Endodermal cell (in vitro differentiated cells): ENCODE results near the gene MIB1. TPM values are rescaled to one million over a fixed set of nuclear protein-coding genes. Genes with fewer than 3 reads are reported as not detected.

ENCODE experiments used
- DNase-seq: peaks from one replicate; pipeline ENCODE4 v3.0.0-alpha.2; 2017
- H3K27ac ChIP-seq: 2 replicates; pipeline ENCODE4 v1.5.1; 2013; ENCODE audit warnings: mild to moderate bottlenecking, low read depth, low read length, moderate library complexity
- H3K27me3 ChIP-seq: 2 replicates; pipeline ENCODE4 v1.6.1; 2013; ENCODE audit warnings: mild to moderate bottlenecking, low read length, moderate library complexity; ENCODE audit not compliant: insufficient read depth, control insufficient read depth, poor library complexity, severe bottlenecking
- H3K36me3 ChIP-seq: 2 replicates; pipeline ENCODE4 v1.7.0; 2013; ENCODE audit warnings: mild to moderate bottlenecking, low read length, moderate library complexity; ENCODE audit not compliant: control insufficient read depth, insufficient read depth
- H3K4me1 ChIP-seq: one replicate; pipeline ENCODE4 v1.7.0; 2013; ENCODE audit warnings: low read length; ENCODE audit not compliant: control insufficient read depth, insufficient read depth
- H3K4me3 ChIP-seq: 2 replicates; pipeline ENCODE4 v1.5.1; 2013; ENCODE audit warnings: mild to moderate bottlenecking, low read length, moderate library complexity
- H3K9ac ChIP-seq: 2 replicates; pipeline ENCODE4 v1.6.1; 2013; ENCODE audit warnings: mild to moderate bottlenecking, low read length, moderate library complexity; ENCODE audit not compliant: poor library complexity, severe bottlenecking; ENCODE audit errors: extremely low read depth
- H3K9me3 ChIP-seq: 2 replicates; pipeline ENCODE4 v1.6.1; 2013; ENCODE audit warnings: mild to moderate bottlenecking, low read length, moderate library complexity; ENCODE audit not compliant: control insufficient read depth
- H3K27ac Mint-ChIP-seq: 2 replicates; pipeline ENCODE4 v1.8.0; 2020; ENCODE audit warnings: mixed read lengths
- H3K27me3 Mint-ChIP-seq: 2 replicates; pipeline ENCODE4 v1.8.0; 2021; ENCODE audit warnings: mild to moderate bottlenecking, mixed read lengths; ENCODE audit not compliant: insufficient read depth
- H3K36me3 Mint-ChIP-seq: 2 replicates; pipeline ENCODE4 v1.8.0; 2020; ENCODE audit warnings: low read depth, mixed read lengths
- H3K4me1 Mint-ChIP-seq: 2 replicates; pipeline ENCODE4 v1.8.0; 2020; ENCODE audit warnings: mixed read lengths
- H3K4me3 Mint-ChIP-seq: 2 replicates; pipeline ENCODE4 v1.8.0; 2020; ENCODE audit warnings: mild to moderate bottlenecking, moderate library complexity, mixed read lengths
- H3K9me3 Mint-ChIP-seq: 2 replicates; pipeline ENCODE4 v1.8.0; 2020; ENCODE audit warnings: mild to moderate bottlenecking, mixed read lengths
- WGBS, 2 experiments: methylation state at CpG; one replicate each; pipeline versions ENCODE4 v1.1.5 to v1.1.7; 2013; ENCODE audit warnings: missing lambda C conversion rate in 2 of 2, mixed read lengths in 1 of 2; ENCODE audit not compliant: insufficient coverage in 1 of 2, insufficient read length in 1 of 2; 5-methylcytosine and 5-hydroxymethylcytosine counted together
- total RNA-seq, 2 donors: library from RNA; stranded (reverse); fragmentation: NEBNext Ultra II Directional in 1 of 2; extraction: Animal tissue kit (Norgen Biotek cat#: 25700) in 1 of 2; gene quantifications; 2 replicates in 1 of 2; 3 replicates in 1 of 2; pipeline ENCODE4 v1.2.1, GENCODE V29; 2021
- TF ChIP-seq, protein P1 (sequence below): fragments of 200-600 bp; sonication (generic); conservative IDR thresholded peaks from 2 replicates; pipeline ENCODE4 v1.5.0; 2021; ENCODE audit warnings: antibody characterized with exemption, mild to moderate bottlenecking

The MIB1 gene
- total RNA-seq, 2 donors from 2014 or later: 66.4 to 75.0 TPM

DNA sequence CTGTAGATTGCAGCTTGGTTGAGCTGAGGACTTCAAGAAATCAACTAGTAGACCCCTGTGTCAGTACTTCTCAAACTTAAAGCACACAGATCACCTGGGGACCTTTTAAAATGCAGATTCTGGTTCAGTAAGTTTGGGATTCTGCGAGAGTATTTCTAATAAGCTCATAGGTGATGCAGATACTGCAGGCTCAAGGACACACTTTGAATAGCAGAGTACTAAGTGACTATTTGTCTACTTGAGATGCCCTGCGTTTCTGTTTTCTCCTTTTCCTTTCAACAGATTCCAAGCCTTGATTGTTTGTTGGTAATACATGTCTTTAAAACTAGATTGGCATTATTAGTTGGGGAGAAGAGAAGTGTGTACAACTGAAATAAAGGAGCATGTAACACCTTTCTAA is 6.7 kb downstream of the MIB1 start:
- no peaks in the 10 kb centered on the region for H3K9me3 Mint-ChIP-seq
- H3K27me3 ChIP-seq: no peaks in the 10 kb centered on the region
- TF ChIP-seq, protein P1, sequence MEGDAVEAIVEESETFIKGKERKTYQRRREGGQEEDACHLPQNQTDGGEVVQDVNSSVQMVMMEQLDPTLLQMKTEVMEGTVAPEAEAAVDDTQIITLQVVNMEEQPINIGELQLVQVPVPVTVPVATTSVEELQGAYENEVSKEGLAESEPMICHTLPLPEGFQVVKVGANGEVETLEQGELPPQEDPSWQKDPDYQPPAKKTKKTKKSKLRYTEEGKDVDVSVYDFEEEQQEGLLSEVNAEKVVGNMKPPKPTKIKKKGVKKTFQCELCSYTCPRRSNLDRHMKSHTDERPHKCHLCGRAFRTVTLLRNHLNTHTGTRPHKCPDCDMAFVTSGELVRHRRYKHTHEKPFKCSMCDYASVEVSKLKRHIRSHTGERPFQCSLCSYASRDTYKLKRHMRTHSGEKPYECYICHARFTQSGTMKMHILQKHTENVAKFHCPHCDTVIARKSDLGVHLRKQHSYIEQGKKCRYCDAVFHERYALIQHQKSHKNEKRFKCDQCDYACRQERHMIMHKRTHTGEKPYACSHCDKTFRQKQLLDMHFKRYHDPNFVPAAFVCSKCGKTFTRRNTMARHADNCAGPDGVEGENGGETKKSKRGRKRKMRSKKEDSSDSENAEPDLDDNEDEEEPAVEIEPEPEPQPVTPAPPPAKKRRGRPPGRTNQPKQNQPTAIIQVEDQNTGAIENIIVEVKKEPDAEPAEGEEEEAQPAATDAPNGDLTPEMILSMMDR: no peak
- H3K27ac Mint-ChIP-seq: no peak overlapping the region
- no peaks in the 10 kb centered on the region for H3K36me3 ChIP-seq
- no peaks in the 10 kb centered on the region for H3K27me3 Mint-ChIP-seq
- H3K9ac ChIP-seq: no peak overlapping the region
- WGBS, 2 experiments: 72 to 82% methylated on average over 2 of the region's 2 CpGs
- H3K27ac ChIP-seq: no peak overlapping the region
- H3K36me3 Mint-ChIP-seq: peaks cover 10% of the 10 kb centered on the region
- peak overlapping the region; percentile 47 for H3K4me3 ChIP-seq
- H3K4me1 Mint-ChIP-seq: peaks cover 32% of the 10 kb centered on the region
- no peak overlapping the region for H3K4me3 Mint-ChIP-seq
- H3K9me3 ChIP-seq: no peaks in the 10 kb centered on the region
- H3K4me1 ChIP-seq: peaks cover 11% of the 10 kb centered on the region
- no peak for DNase-seq

DNA sequence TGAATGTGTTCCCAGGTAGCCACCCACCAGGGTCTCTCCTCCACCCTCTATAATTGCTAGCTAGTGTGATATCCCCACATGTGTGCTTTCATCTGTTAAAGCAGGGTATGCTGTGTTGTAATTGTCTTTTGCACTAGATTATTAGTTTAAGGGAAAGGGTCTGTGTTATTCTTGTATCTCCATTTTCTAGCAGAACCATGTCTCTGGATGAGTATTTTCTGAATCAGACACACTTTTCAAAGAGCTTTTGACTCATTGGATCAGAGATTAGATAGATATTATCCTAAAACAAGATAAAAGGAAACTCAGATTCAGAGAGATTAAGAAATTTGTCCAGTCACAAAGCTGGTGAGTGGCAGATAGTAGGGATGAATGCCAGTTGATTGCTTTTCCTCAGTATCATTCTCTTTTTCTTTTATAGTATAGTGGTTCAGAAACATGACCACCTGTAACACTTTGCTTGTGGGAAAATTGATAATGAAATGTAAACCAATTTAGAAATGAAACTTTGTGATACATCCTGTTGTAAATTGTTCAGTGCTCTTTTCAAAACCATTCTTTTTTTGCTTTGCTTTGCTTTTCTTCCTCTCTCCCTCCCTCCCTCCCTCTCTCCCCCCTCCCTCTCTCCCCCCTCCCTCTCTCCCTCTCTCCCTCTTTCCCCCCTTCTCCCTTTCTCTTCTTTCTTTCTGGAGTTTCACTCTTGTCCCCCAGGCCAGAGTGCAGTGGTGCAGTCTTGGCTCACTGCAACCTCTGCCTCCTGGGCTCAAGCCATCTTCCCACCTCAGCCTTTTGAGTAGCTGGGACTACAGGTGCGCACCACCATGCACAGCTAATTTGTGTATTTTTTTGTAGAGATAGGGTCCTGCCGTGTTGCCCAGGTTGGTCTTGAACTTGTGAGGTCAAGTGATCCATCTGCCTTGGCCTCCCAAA is 7.4 kb downstream of the MIB1 start:
- Mint-ChIP-seq H3K4me1 (peaks cover 33% of the 10 kb centered on the region), H3K9me3 (no peaks in the 10 kb centered on the region), H3K4me3 (no peak overlapping the region), H3K36me3 (peaks cover 9% of the 10 kb centered on the region), H3K27ac (peak overlapping the region; percentile 70), H3K27me3 (no peaks in the 10 kb centered on the region)
- Histone ChIP-seq H3K4me3 (peak overlapping the region; percentile 47), H3K9ac (no peak overlapping the region), H3K4me1 (peaks cover 11% of the 10 kb centered on the region), H3K27me3 (no peaks in the 10 kb centered on the region), H3K36me3 (no peaks in the 10 kb centered on the region), H3K27ac (no peak overlapping the region), H3K9me3 (no peaks in the 10 kb centered on the region)
- WGBS, 2 experiments: 100% methylated on average over 1 to 2 of the region's 2 CpGs
- no peak for DNase-seq
- TF ChIP-seq, protein P1: no peak

DNA sequence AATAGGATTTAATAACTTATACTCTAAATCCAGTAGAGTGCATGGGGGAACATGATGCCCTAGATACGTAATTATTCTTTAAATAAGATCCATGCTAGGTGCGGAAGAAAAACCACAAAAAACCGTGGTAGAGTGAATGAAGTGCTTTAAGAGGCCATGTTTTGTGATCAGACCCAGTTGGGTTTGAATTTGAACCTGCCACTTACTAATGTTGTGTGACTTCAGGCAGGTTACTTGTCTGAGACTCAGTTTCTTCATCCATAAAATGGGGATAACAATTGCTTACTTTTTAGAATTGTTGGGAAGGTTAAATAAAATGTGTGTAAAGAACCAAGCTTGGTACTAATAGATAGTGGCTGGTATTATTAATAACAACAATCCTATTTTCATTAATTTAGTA is 17.2 kb downstream of the MIB1 start:
- Mint-ChIP-seq H3K4me1 (peaks cover 45% of the 10 kb centered on the region), H3K36me3 (no peaks in the 10 kb centered on the region), H3K9me3 (no peaks in the 10 kb centered on the region), H3K4me3 (no peak overlapping the region), H3K27ac (no peak overlapping the region), H3K27me3 (no peaks in the 10 kb centered on the region)
- 99 to 100% methylated on average over 3 of the region's 3 CpGs for WGBS, 2 experiments
- no peak for DNase-seq
- H3K27me3 ChIP-seq: no peaks in the 10 kb centered on the region
- H3K27ac ChIP-seq: no peak overlapping the region
- H3K4me3 ChIP-seq: no peak overlapping the region
- H3K4me1 ChIP-seq: no peaks in the 10 kb centered on the region
- H3K9me3 ChIP-seq: no peaks in the 10 kb centered on the region
- H3K9ac ChIP-seq: no peak overlapping the region
- TF ChIP-seq, protein P1: no peak
- H3K36me3 ChIP-seq: peaks cover 4% of the 10 kb centered on the region
